Hepatocyte (in vitro differentiated cells): ENCODE results near the gene CDH12.

Source experiments
- EZH2phosphoT487 ChIP-seq: fragments of 200-600 bp; sonication (generic); IDR thresholded peaks from one replicate; pipeline ENCODE4 v1.6.1; 2018; ENCODE audit warnings: antibody characterized with exemption, mild to moderate bottlenecking, low read depth, moderate library complexity; ENCODE audit not compliant: unreplicated experiment, severe bottlenecking
- TF ChIP-seq, protein P1 (sequence below): fragments of 200-600 bp; sonication (generic); IDR thresholded peaks from 2 replicates; pipeline ENCODE4 v1.5.1; 2016; ENCODE audit warnings: antibody characterized with exemption, mild to moderate bottlenecking; ENCODE audit not compliant: poor library complexity

DNA sequence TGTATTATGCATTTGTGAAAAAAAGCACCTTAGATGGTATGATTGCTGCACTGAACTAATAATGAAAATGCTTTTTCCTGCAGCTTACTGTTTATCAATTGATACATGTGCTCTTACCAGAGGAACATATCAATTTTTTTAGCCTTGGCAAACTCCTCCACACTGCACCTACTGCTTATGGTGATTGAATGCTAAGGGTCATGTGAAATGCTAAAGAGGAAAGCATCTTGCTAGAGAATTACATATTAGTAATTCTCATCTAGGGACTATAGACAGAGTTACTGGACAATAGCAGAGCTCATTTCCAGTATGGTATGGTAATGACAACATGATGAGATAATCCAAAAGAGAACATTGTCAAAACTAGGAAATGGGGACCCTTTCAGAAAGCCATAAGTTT, 817.1 kb downstream of the CDH12 start:
- TF ChIP-seq, protein P1, sequence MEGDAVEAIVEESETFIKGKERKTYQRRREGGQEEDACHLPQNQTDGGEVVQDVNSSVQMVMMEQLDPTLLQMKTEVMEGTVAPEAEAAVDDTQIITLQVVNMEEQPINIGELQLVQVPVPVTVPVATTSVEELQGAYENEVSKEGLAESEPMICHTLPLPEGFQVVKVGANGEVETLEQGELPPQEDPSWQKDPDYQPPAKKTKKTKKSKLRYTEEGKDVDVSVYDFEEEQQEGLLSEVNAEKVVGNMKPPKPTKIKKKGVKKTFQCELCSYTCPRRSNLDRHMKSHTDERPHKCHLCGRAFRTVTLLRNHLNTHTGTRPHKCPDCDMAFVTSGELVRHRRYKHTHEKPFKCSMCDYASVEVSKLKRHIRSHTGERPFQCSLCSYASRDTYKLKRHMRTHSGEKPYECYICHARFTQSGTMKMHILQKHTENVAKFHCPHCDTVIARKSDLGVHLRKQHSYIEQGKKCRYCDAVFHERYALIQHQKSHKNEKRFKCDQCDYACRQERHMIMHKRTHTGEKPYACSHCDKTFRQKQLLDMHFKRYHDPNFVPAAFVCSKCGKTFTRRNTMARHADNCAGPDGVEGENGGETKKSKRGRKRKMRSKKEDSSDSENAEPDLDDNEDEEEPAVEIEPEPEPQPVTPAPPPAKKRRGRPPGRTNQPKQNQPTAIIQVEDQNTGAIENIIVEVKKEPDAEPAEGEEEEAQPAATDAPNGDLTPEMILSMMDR = no peak
- no peak for TF ChIP-seq EZH2phosphoT487
